ENCODE measurements around the gene IQCE.

DNA sequence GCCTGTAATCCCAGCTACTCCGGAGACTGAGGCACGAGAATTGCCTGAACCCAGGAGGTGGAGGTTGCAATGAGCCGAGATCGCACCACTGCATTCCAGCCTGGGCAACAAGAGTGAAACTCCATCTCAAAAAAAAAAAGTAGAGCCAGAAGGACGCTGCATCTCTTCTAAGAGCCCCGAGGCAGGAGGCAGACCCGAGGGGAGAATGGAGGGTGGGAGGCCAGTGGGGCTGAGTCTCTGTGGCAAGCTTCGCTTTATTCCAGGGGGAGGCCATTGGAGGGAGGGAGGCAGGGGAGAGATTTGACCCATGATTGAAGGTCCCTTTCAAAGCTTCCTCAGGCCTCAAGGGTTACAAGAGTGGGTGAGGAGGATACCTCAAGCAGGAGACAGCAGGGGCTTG, 91.7 kb downstream of the IQCE start:
- TF ChIP-seq POLR2A (IDR thresholded peaks at IDR 0.05) (no peak), POLR2AphosphoS5 (IDR thresholded peaks at IDR 0.05) (no peak)
- TF ChIP-seq, protein P1, sequence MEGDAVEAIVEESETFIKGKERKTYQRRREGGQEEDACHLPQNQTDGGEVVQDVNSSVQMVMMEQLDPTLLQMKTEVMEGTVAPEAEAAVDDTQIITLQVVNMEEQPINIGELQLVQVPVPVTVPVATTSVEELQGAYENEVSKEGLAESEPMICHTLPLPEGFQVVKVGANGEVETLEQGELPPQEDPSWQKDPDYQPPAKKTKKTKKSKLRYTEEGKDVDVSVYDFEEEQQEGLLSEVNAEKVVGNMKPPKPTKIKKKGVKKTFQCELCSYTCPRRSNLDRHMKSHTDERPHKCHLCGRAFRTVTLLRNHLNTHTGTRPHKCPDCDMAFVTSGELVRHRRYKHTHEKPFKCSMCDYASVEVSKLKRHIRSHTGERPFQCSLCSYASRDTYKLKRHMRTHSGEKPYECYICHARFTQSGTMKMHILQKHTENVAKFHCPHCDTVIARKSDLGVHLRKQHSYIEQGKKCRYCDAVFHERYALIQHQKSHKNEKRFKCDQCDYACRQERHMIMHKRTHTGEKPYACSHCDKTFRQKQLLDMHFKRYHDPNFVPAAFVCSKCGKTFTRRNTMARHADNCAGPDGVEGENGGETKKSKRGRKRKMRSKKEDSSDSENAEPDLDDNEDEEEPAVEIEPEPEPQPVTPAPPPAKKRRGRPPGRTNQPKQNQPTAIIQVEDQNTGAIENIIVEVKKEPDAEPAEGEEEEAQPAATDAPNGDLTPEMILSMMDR (IDR thresholded peaks at IDR 0.05), result no peak

All from gastroesophageal sphincter (tissue), 3 donors.